ENCODE measurements around the gene WNK2. TPM values are rescaled to one million over a fixed set of nuclear protein-coding genes. Genes with fewer than 3 reads are reported as not detected.

WNK2 gene
- total RNA-seq, 2 donors from 2014 or later, result not detected

GRCh38 chr9:93294011-93294410, 110.1 kb downstream of the WNK2 start:
- no peaks in the 10 kb centered on the region for H3K36me3 Mint-ChIP-seq
- no peak overlapping the region for H3K27ac Mint-ChIP-seq
- peaks cover 25 to 35% of the 10 kb centered on the region in 2 donors for H3K27me3 Mint-ChIP-seq
- H3K9me3 Mint-ChIP-seq, result no peaks in the 10 kb centered on the region
- DNase-seq (ENCODE audit: low spot score) (no peak), ATAC-seq (no peak)
- no peak overlapping the region for H3K4me3 Mint-ChIP-seq
- H3K4me1 Mint-ChIP-seq (ENCODE audit: low read depth in 2 of 2), result peaks cover 0 to 4% of the 10 kb centered on the region in 2 donors

DNA sequence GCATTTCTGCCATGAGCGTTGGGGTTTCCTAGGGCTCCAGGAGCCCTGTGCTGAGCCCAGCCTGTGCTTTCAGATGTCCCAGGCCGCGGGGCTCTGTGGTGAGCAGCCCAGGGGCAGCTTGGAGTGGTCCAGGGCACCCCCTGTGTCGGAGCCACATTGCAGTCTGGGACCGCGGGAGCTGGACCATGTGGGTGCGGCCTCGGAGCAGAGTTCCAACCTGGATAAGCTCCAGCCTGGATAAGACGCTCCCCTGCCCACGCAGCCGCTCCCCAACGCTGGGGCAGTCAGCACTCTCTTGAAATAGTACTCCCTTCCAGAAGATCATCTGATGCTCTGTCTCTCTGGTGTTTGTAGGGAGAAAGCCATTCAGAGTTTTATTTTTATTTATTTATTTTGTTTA, 111.1 kb downstream of the WNK2 start:
- Mint-ChIP-seq H3K27me3 (peaks cover 30 to 39% of the 10 kb centered on the region in 2 donors), H3K4me1 (ENCODE audit: low read depth in 2 of 2) (peaks cover 0 to 4% of the 10 kb centered on the region in 2 donors), H3K4me3 (no peak overlapping the region), H3K36me3 (no peaks in the 10 kb centered on the region), H3K9me3 (no peaks in the 10 kb centered on the region), H3K27ac (no peak overlapping the region)
- ATAC-seq (no peak), DNase-seq (ENCODE audit: low spot score) (no peak)

- DNase-seq (ENCODE audit: low spot score) (no peak), ATAC-seq (no peak)
- no peak overlapping the region for H3K27ac Mint-ChIP-seq
- peaks cover 0 to 4% of the 10 kb centered on the region in 2 donors for H3K4me1 Mint-ChIP-seq (ENCODE audit: low read depth in 2 of 2)
- H3K36me3 Mint-ChIP-seq, result no peaks in the 10 kb centered on the region
- no peak overlapping the region for H3K4me3 Mint-ChIP-seq
- no peaks in the 10 kb centered on the region for H3K9me3 Mint-ChIP-seq
- peaks cover 35 to 41% of the 10 kb centered on the region in 2 donors for H3K27me3 Mint-ChIP-seq
Measured at GRCh38 chr9:93295456-93296076, 111.6 kb downstream of the WNK2 start.

GRCh38 chr9:93296889-93297480, 113.0 kb downstream of the WNK2 start:
- peaks cover 0 to 4% of the 10 kb centered on the region in 2 donors for H3K4me1 Mint-ChIP-seq (ENCODE audit: low read depth in 2 of 2)

DNA sequence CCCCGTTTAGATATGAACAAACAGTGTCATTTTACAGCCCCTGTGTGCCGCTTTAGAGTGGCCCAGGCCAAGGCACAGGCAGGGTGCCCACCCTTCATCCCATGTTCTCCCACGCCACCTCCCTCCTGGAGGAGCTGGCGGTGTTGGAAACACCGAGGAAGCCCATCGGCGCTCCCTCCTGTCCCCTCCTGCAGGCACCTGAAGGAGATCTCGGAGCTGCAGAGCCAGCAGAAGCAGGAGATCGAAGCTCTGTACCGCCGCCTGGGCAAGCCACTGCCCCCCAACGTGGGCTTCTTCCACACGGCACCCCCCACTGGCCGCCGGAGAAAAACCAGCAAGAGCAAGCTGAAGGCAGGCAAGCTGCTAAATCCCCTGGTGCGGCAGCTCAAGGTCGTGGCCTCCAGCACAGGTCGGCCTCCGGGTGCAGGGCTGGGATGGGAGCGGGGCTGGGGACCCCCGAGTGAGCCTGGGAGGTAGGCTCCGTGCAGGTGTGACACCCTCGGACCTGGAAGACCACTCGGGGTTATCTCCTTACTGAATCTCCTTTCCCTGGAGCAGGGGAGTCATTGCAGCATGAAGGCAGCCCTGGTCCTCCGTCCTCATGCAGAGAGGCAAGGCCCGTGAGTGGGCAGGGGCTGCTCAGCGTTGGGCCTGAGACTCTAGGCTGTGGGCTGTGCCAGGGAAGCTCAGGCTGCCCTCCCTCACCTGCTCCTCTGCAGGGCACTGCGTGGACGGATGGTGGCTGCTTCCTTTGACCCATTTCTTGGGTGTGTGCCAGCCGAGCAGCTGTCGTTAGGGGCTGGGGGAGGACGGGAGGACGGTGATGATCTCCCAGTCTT, 113.9 kb downstream of the WNK2 start:
- H3K27ac Mint-ChIP-seq, result no peak overlapping the region
- H3K4me1 Mint-ChIP-seq (ENCODE audit: low read depth in 2 of 2), result peaks cover 0 to 9% of the 10 kb centered on the region in 2 donors
- H3K36me3 Mint-ChIP-seq, result no peaks in the 10 kb centered on the region
- peak; percentile 54 for DNase-seq (ENCODE audit: low spot score)
- H3K9me3 Mint-ChIP-seq, result no peaks in the 10 kb centered on the region
- peaks cover 40 to 50% of the 10 kb centered on the region in 2 donors for H3K27me3 Mint-ChIP-seq
- H3K4me3 Mint-ChIP-seq, result no peak overlapping the region
- ATAC-seq, result peak in 1 of 2 donors; percentile 21

More at GRCh38 chr9:93296889-93297480, 113.0 kb downstream of the WNK2 start:
- H3K27me3 Mint-ChIP-seq, result peaks cover 40 to 46% of the 10 kb centered on the region in 2 donors
- H3K27ac Mint-ChIP-seq, result no peak overlapping the region
- ATAC-seq (no peak), DNase-seq (ENCODE audit: low spot score) (no peak)
- no peaks in the 10 kb centered on the region for H3K36me3 Mint-ChIP-seq
- no peaks in the 10 kb centered on the region for H3K9me3 Mint-ChIP-seq
- no peak overlapping the region for H3K4me3 Mint-ChIP-seq

DNA sequence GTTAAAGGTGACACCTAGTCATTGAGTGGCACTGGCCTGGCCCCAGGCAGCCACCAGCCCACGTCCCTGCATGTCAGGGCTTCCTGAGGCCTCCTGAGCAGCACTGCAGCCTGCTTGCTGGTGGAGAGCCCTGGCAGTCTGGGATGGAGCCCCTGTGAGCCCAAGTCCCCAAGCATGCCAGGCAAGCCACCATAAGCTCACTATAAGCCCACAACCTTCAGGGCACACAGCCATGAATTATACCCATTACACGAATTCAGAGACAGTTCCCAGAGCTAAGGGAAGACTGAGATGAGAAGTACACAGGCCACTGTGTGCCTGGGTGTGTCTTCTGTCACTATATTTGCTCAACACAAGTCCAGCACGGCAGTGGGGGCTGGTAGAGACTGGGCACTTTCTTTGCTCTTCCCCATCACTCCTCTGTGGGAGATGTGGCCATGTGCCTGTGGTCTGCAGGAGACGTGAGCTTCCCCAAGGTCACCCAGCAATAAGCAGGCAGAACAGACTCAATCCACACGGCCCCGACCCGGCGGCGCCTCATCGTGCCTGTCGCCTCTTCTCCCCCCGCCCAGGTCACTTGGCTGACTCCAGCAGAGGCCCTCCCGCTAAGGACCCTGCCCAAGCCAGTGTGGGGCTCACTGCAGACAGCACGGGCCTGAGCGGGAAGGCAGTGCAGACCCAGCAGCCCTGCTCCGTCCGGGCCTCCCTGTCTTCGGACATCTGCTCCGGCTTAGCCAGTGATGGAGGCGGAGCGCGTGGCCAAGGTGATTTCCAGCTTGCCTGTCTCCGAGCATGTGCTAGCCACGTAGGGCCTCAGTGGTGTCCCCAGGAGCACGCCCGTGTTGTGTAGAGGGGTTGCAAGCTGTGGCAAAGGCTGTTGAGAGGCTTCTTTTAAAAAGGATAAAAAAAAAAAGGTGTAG, 114.8 kb downstream of the WNK2 start:
- no peak for DNase-seq (ENCODE audit: low spot score)
- peaks cover 0 to 9% of the 10 kb centered on the region in 2 donors for H3K4me1 Mint-ChIP-seq (ENCODE audit: low read depth in 2 of 2)
- ATAC-seq, result no peak
- no peak overlapping the region for H3K4me3 Mint-ChIP-seq
- no peaks in the 10 kb centered on the region for H3K9me3 Mint-ChIP-seq
- H3K36me3 Mint-ChIP-seq, result no peaks in the 10 kb centered on the region
- H3K27ac Mint-ChIP-seq, result no peak overlapping the region
- peaks cover 35 to 49% of the 10 kb centered on the region in 2 donors for H3K27me3 Mint-ChIP-seq

GRCh38 chr9:93299418-93300174, 115.7 kb downstream of the WNK2 start:
- no peak for DNase-seq (ENCODE audit: low spot score)
- no peak overlapping the region for H3K27ac Mint-ChIP-seq
- no peaks in the 10 kb centered on the region for H3K36me3 Mint-ChIP-seq
- no peak for ATAC-seq
- H3K4me1 Mint-ChIP-seq (ENCODE audit: low read depth in 2 of 2), result peaks cover 0 to 9% of the 10 kb centered on the region in 2 donors
- peaks cover 27 to 41% of the 10 kb centered on the region in 2 donors for H3K27me3 Mint-ChIP-seq
- no peak overlapping the region for H3K4me3 Mint-ChIP-seq
- H3K9me3 Mint-ChIP-seq, result no peaks in the 10 kb centered on the region

DNA sequence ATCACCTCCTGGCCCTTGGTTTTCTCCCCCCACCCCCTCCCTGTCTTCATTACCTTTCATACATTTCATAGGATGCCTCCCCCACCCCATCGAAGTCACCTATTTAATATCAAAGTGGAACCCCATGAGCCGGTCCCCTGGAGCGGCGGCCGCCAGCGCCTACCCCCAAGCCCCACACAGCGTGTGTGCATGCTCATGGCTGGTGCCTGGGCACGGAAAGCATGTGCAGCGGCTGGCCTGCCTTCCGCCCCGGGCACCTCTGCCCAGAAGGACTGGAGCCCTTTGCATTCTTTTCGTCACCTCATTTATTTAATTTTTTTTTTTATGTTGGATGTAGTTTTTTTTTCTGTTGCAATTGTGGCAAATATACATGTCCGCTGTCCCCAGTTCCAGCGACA, 116.2 kb downstream of the WNK2 start:
- DNase-seq (ENCODE audit: low spot score), result no peak
- Mint-ChIP-seq H3K27ac (no peak overlapping the region), H3K4me1 (ENCODE audit: low read depth in 2 of 2) (peaks cover 0 to 9% of the 10 kb centered on the region in 2 donors), H3K4me3 (no peak overlapping the region), H3K27me3 (peaks cover 26 to 40% of the 10 kb centered on the region in 2 donors), H3K36me3 (no peaks in the 10 kb centered on the region), H3K9me3 (no peaks in the 10 kb centered on the region)
- no peak for ATAC-seq

- H3K27ac Mint-ChIP-seq, result no peak overlapping the region
- peaks cover 26 to 44% of the 10 kb centered on the region in 2 donors for H3K27me3 Mint-ChIP-seq
- H3K9me3 Mint-ChIP-seq, result no peaks in the 10 kb centered on the region
- H3K4me1 Mint-ChIP-seq (ENCODE audit: low read depth in 2 of 2), result peaks cover 0 to 9% of the 10 kb centered on the region in 2 donors
- ATAC-seq (no peak), DNase-seq (ENCODE audit: low spot score) (no peak)
- H3K4me3 Mint-ChIP-seq, result no peak overlapping the region
- no peaks in the 10 kb centered on the region for H3K36me3 Mint-ChIP-seq
Measured at GRCh38 chr9:93300585-93301081, 116.7 kb downstream of the WNK2 start.

GRCh38 chr9:93301291-93301811, 117.4 kb downstream of the WNK2 start:
- peaks cover 0 to 9% of the 10 kb centered on the region in 2 donors for H3K4me1 Mint-ChIP-seq (ENCODE audit: low read depth in 2 of 2)
- H3K27ac Mint-ChIP-seq, result no peak overlapping the region
- H3K36me3 Mint-ChIP-seq, result no peaks in the 10 kb centered on the region
- no peaks in the 10 kb centered on the region for H3K9me3 Mint-ChIP-seq
- H3K4me3 Mint-ChIP-seq, result no peak overlapping the region
- no peak for ATAC-seq
- DNase-seq (ENCODE audit: low spot score), result no peak
- H3K27me3 Mint-ChIP-seq, result peaks cover 27 to 44% of the 10 kb centered on the region in 2 donors

GRCh38 chr9:93301911-93302541, 118.1 kb downstream of the WNK2 start:
- Mint-ChIP-seq H3K36me3 (no peaks in the 10 kb centered on the region), H3K27ac (peak overlapping the region; percentile 12 to 41), H3K27me3 (peaks cover 31 to 46% of the 10 kb centered on the region in 2 donors), H3K9me3 (no peaks in the 10 kb centered on the region), H3K4me1 (ENCODE audit: low read depth in 2 of 2) (peaks cover 0 to 8% of the 10 kb centered on the region in 2 donors), H3K4me3 (no peak overlapping the region)
- ATAC-seq (peak in 1 of 2 donors; percentile 4), DNase-seq (ENCODE audit: low spot score) (peak; percentile 56)
